GM08714 (cell line): ENCODE measurements around the gene OLR1.

ENCODE experiments used
- H3K4me3 ChIP-seq: fragments of 200-500 bp; sonication (Bioruptor generic); 2 replicates; pipeline ENCODE4 v1.5.1; 2014; ENCODE audit warnings: mild to moderate bottlenecking, low read length, inconsistent platforms
- ZNF274 ChIP-seq: IDR thresholded peaks from 2 replicates; pipeline ENCODE4 v1.6.1; 2012; ENCODE audit warnings: mild to moderate bottlenecking, low read depth, low read length

Gene OLR1

DNA sequence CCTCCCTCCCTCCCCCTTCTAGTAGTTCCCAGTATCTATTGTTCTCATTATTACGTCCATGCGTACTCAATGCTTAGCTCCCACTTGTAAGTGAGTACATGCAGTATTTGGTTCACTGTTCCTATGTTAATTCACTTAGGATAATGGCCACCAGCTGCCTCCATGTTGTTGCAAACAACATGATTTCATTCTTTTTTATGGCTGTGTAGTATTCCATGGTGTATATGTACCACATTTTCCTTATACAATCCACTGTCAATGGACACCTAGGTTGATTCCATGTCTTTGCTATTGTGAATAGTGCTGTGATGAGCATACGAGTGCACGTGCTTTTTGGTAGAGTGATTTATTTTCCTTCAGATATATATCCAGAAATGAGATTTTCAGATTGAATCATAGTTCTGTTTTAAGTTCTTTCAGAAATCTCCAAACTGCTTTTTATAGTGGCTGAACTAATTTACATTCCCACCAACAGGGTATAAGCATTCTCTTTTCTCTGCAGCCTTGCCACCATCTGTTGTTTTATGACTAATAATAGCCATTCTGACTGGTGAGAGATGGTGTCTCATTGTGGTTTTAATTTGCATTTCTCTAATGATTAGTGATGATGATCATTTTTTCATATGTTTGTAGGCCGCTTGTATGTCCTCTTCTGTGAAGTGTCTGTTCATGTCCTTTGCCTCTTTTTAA lies 24.1 kb downstream of the OLR1 start:
- H3K4me3 ChIP-seq: no peak overlapping the region
- TF ChIP-seq ZNF274: no peak

DNA sequence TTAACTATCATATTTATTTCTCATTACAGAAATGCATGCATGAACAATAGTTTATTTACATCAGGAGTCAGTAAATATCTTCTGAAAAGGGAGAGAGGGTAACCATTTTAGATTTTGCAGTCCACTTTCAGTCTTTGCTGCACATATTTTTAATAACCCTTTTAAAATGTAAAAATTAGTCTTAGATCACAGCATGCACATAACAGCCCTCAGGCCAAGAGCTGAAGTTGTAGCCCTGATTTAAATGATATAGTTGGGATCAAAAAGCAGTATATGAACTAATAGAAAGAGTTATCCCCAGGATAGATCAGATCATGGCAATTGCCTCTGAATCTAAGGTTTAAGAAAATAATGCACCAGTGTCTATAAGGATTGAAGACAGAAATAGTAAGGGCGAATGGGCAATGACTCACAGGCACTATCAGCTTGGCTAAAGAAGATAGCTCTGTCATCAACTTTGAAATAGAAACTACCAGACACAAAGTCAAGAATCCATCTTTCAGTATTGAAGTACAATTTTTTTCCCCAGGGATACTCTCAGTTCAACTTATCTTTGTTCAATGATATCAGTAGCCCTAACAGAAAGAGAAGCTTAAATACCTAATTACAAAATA lies 28.8 kb downstream of the OLR1 start:
- no peak overlapping the region for H3K4me3 ChIP-seq
- no peak for TF ChIP-seq ZNF274

DNA sequence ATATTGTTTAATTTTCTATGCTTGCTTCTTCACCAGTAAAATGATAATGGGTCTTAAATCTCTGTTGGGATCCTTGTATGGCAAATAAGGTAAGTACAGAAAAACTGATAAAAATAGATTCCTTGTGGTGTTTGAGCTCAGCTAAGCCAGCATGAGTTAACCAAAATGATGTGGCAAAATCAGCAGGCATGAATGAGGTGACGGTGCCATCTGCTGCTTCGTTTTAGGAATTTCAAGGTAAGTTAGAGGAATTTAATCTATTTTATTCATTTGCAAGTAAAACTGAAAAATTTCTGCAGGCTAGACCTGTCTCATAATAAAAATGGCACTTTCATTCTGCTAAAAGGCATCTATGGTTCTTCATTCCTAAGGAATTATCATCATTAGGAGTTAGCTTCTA lies 31.9 kb downstream of the OLR1 start:
- H3K4me3 ChIP-seq: no peak overlapping the region
- no peak for TF ChIP-seq ZNF274

GRCh38 chr12:10136637-10137205 lies 35.2 kb downstream of the OLR1 start:
- no peak for TF ChIP-seq ZNF274
- no peak overlapping the region for H3K4me3 ChIP-seq

GRCh38 chr12:10135126-10135525 lies 36.8 kb downstream of the OLR1 start:
- no peak overlapping the region for H3K4me3 ChIP-seq
- TF ChIP-seq ZNF274: no peak

- TF ChIP-seq ZNF274: no peak
- H3K4me3 ChIP-seq: no peak overlapping the region
These were observed 39.0 kb downstream of the OLR1 start for GRCh38 chr12:10132850-10133370.

- no peak for TF ChIP-seq ZNF274
- H3K4me3 ChIP-seq: no peak overlapping the region
These were observed 40.7 kb downstream of the OLR1 start for GRCh38 chr12:10131111-10131690.

GRCh38 chr12:10130042-10130441 lies 41.9 kb downstream of the OLR1 start, which contains the start of gene CLEC7A:
Gene CLEC7A, minus strand, starts transcription at chr12:10130199. Its CDS starts 117 bp downstream, at chr12:10130082.
- no peak within 1 kb of the TSS for H3K4me3 ChIP-seq
- no peak for TF ChIP-seq ZNF274

DNA sequence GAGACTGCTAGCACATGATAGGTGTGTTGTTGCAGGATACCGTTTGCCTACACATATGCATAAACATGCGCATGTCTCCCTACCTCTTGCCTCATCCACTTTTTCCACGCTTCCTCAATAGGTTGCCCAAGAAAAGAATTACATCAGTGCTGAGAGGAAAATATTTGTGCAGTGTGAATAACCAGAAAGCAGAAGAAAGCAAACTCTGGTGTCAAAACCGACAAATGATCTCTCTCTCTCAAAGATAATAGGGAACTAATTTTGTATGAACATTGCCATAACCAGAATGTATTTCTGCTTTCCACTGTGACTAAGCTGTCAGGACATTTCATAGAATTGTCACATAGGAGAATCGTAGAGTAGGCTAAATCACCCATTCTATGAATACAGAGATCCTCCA lies 43.2 kb downstream of the OLR1 start:
- TF ChIP-seq ZNF274: no peak
- H3K4me3 ChIP-seq: no peak overlapping the region

DNA sequence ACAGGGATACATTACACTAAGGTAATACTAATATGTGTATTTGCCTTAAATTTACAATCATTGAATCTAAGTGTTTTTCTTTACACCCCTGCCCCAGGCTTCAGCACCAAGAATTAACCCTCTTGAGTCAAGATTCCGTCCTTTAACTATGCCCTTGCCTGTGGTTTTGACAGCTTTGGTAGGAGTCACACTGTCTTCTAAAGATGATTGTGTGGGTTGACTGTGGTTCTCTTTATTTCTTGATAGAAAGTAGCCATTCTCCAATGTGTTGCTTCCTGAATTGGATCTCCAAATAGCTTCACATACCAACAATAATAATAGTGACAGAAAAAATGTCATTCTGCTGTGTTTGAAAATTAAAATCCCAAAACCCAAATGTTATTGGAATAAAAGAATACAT lies 45.5 kb downstream of the OLR1 start:
- no peak for TF ChIP-seq ZNF274
- H3K4me3 ChIP-seq: no peak overlapping the region

DNA sequence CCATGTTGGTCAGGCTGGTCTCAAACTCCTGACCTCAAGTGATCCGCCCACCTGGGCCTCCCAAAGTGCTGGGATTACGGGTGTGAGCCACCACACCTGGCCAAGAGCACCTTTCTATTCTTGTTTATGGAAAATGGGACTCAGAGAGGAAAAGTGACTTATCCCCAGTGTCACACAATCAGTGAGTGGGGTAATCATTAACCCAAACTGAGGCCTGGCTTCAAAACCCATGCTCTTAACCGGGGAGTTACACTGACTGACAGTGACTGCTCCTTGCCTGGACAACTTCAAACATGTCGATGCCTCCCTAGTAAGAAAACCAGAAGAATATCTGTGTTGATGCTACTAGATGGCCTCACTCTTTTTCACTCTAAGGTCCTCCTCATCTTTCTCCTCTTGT lies 49.2 kb downstream of the OLR1 start:
- TF ChIP-seq ZNF274: no peak
- no peak overlapping the region for H3K4me3 ChIP-seq

DNA sequence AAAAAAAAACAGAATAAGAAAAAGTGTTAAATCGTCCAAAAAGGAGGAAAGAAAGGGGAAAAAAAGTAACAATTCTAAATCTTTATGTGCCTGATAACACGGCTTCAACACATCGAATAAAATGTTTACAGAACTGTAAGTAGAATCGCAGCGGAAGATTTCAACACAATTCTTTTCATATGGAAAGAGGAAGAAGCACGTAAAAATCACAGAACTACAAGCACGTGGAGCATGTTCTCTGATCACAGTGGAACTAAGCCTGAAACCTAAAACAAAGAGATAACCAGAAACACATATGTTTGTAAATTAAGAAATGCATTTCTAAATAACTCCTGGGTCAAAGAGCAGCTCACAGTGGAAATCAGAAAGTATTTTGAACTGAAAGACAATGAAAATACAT lies 50.7 kb downstream of the OLR1 start:
- H3K4me3 ChIP-seq: no peak overlapping the region
- TF ChIP-seq ZNF274: no peak

- no peak overlapping the region for H3K4me3 ChIP-seq
- TF ChIP-seq ZNF274: no peak
These were observed 52.9 kb downstream of the OLR1 start for GRCh38 chr12:10119066-10119465.

- H3K4me3 ChIP-seq: no peak overlapping the region
- TF ChIP-seq ZNF274: no peak
These were observed 56.0 kb downstream of the OLR1 start for GRCh38 chr12:10115890-10116289.

GRCh38 chr12:10115311-10115710 lies 56.6 kb downstream of the OLR1 start:
- no peak overlapping the region for H3K4me3 ChIP-seq
- TF ChIP-seq ZNF274: no peak
